T-helper 2 cell (primary cell): ENCODE results near the gene PAF1.

ENCODE experiments used
- DNase-seq, 5 experiments: peaks; one replicate each; pipeline versions ENCODE4 v3.0.0 to v3.0.0-alpha.2; 2012 to 2022
- total RNA-seq, 2 donors: gene quantifications; one replicate each; lab custom pipeline; 2026; lab: John Stamatoyannopoulos, UW

Gene PAF1
- total RNA-seq, result 176 to 199 reads per million in 2 donors

- DNase-seq, result peak; percentile 87 to 100 (median 96)
Observed at GRCh38 chr19:39390751-39391437, at the start of gene PAF1, which contains the start of gene MED29. Gene PAF1 (minus strand): TSS chr19:39391106. CDS start chr19:39390864, 242 bp downstream. Gene MED29 (plus strand): TSS chr19:39391378. CDS start chr19:39391423, 45 bp downstream.

GRCh38 chr19:39438270-39438934, 47.5 kb upstream of the PAF1 start:
- DNase-seq, result no peak

- DNase-seq, result no peak
Observed at GRCh38 chr19:39436350-39436716, 45.4 kb upstream of the PAF1 start.

GRCh38 chr19:39435499-39436349, 44.8 kb upstream of the PAF1 start, which contains the start of gene RPS16:
Gene RPS16 (minus strand): TSS chr19:39435949. CDS start chr19:39435895, 54 bp downstream.
- DNase-seq, result peak; percentile 98 to 99 (median 99)

GRCh38 chr19:39434123-39435076, 43.5 kb upstream of the PAF1 start:
- DNase-seq, result no peak

- DNase-seq, result no peak
Observed at GRCh38 chr19:39433480-39434079, 42.7 kb upstream of the PAF1 start.

- no peak for DNase-seq
Observed at GRCh38 chr19:39432677-39433025, 41.7 kb upstream of the PAF1 start.

- DNase-seq, result peak in 4 of 5 experiments; percentile 64 to 93 (median 69)
Observed at GRCh38 chr19:39430675-39431593, 40.0 kb upstream of the PAF1 start.

GRCh38 chr19:39428283-39429112, 37.6 kb upstream of the PAF1 start:
- DNase-seq, result no peak

GRCh38 chr19:39427707-39428106, 36.8 kb upstream of the PAF1 start:
- DNase-seq, result no peak

- no peak for DNase-seq
Observed at GRCh38 chr19:39426170-39426569, 35.3 kb upstream of the PAF1 start.

GRCh38 chr19:39425744-39426143, 34.8 kb upstream of the PAF1 start:
- no peak for DNase-seq

- DNase-seq, result no peak
Observed at GRCh38 chr19:39424934-39425333, 34.0 kb upstream of the PAF1 start.

- no peak for DNase-seq
Observed at GRCh38 chr19:39423258-39424086, 32.6 kb upstream of the PAF1 start.

GRCh38 chr19:39422020-39422419, 31.1 kb upstream of the PAF1 start:
- no peak for DNase-seq

GRCh38 chr19:39420769-39421168, 29.9 kb upstream of the PAF1 start:
- no peak for DNase-seq

GRCh38 chr19:39419003-39419402, 28.1 kb upstream of the PAF1 start:
- DNase-seq, result no peak

- no peak for DNase-seq
Observed at GRCh38 chr19:39417463-39418181, 26.7 kb upstream of the PAF1 start.
